HG03060 (cell line): Measurements from ENCODE around the gene NFIX.

Experiments
- ATAC-seq: cut with Tn5 transposase; IDR thresholded peaks from one replicate; pipeline ENCODE4 v1.9.1; 2021; ENCODE audit warnings: low read depth, moderate number of reproducible peaks; ENCODE audit not compliant: unreplicated experiment

Gene NFIX

GRCh38 chr19:13053238-13053637 is 58.0 kb downstream of the NFIX start:
- ATAC-seq, result no peak

DNA sequence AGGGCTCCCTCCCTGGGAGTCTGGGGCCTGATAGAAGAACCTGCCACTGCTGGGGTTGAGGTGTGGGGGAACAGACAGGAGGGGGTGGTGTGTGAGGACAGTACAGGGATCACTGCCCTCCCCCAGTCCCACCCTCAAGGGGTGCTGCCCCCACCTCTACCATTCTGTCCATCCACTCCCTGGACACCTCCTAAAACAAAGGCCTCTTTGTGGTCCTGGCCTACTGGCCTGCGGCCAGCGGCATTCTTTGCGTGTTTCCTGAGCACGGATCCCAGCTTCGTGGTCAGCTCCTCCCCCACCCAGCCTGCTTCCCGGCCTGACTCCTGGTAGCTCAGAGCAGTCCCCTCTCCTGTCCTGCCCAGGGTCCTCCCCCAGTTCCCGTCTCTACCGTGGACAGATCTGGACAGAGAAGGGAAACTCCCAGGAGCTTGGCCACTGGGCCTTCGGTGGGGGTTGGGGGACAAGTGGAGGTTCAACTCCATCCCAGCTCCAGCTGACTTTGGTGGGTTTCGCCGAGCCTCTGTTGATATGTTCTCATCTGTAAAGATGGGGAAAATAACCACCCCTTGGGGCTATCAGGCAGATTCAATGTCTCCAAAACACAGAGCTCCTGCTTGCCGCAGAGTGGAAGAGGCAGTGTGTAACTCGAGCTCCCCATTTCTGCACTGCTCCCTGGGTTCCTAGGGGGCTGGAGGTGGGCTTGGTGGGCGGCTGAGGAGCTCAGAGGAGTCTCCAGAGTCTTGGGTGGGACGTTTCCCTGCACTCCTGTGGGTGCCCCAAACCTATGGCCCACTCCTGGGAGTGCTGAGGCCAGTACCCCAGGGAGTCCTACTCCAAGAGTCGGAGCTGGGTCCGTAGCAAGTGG is 58.7 kb downstream of the NFIX start:
- no peak for ATAC-seq

- ATAC-seq, result no peak
Measured at GRCh38 chr19:13054626-13055212, 59.4 kb downstream of the NFIX start.

DNA sequence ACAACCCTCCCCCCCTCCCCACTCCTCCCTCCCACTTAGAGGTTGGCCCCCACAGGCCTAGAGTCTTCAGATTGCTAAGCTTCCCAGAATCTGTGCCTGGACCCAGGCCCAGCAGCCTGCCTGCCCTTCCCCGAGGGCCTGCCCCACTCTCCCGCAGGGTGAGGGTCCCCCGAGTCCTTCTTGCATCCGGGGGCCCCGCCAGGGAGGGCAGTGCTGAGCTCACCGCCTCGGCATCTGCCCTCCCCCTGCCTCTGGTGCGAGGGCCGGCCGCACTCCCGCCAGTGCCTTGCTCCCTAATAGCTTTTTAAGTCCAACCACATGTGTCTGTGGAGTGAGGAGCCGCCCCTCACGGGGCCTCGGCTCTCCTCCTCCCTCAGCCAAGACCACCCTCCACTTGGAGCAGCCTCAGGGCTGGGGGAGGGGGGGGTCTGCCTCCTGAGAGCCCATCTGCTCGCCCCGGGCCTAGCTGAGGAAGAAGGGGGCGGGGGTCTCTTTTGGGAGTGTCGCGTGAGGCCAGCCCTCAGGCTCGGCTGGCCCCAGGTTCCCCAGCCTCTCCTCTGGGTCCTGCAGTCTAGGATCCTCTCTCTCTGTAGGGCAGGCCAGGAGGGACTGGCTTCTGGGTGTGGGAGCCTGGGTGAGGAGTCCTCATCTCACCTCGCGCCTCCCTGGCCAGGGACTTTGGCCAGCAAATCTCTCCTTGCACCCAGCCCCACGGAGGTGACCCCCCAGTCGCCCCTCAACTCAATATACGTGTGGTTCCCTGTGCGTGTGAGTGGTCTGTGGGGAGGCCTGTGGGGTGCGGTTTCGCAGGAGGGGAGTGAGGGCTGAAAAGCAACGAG is 60.2 kb downstream of the NFIX start:
- ATAC-seq, result no peak

- no peak for ATAC-seq
Measured at GRCh38 chr19:13056052-13056660, 60.9 kb downstream of the NFIX start.

GRCh38 chr19:13057147-13057572 is 61.9 kb downstream of the NFIX start:
- ATAC-seq, result no peak

- no peak for ATAC-seq
Measured at GRCh38 chr19:13057744-13058143, 62.5 kb downstream of the NFIX start.

- no peak for ATAC-seq
Measured at GRCh38 chr19:13058951-13059660, 63.8 kb downstream of the NFIX start.

DNA sequence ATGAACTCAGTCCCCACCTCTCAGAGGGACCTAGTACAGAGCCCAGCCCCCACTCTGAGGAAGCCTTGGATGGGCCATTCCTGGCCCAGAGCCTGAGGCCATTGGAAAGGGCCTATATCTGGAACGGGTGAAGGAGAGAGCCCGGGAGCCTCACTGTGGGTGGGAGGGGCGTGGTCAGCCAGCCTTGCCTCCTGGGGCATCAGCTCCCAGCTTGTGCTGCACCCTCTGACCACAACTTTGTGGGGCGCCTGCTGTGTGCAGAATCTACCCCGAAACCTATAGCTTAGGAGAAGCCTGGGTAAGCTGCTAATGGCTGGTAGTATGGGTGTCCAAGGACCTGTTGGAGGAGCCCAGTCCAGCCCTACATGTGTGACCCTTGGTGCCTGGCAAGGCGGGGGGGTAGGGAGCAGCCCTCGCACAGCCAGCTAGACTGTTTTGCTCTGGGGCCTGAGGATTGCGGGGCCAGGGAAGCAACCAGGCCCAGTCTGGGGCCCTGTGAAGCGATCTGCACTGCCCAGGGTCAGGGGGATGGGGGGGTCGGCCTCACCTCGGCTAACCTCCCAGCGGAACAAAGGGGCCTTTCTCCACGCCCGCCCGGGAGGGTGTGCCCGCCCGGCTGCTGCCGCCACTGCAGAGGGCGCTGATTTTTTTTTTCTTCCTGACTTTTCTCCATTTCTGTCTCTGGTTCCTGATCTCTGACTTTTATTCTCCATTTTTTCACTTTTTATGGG is 65.1 kb downstream of the NFIX start:
- no peak for ATAC-seq

GRCh38 chr19:13060964-13061927 is 66.0 kb downstream of the NFIX start:
- no peak for ATAC-seq

DNA sequence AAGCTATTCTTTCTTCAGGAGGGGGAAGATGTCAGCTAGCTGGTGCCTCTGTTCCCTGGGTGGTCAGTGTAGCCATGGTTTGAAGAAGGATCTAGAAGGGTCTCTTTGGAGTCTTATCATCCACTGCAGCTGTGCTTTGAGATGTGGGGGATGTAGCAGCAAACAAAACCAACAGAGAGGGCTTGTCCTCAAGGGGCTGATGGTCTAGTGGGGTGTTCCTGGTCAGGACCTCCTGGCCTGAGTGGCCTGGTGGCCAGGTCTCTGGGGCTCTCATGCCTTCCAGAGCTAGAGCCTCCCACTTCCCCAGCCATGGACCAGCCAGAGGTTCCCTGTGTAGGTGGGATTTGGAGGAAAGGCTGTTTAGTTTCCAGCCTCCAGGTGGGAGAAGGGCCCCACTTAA is 67.0 kb downstream of the NFIX start:
- ATAC-seq, result no peak

DNA sequence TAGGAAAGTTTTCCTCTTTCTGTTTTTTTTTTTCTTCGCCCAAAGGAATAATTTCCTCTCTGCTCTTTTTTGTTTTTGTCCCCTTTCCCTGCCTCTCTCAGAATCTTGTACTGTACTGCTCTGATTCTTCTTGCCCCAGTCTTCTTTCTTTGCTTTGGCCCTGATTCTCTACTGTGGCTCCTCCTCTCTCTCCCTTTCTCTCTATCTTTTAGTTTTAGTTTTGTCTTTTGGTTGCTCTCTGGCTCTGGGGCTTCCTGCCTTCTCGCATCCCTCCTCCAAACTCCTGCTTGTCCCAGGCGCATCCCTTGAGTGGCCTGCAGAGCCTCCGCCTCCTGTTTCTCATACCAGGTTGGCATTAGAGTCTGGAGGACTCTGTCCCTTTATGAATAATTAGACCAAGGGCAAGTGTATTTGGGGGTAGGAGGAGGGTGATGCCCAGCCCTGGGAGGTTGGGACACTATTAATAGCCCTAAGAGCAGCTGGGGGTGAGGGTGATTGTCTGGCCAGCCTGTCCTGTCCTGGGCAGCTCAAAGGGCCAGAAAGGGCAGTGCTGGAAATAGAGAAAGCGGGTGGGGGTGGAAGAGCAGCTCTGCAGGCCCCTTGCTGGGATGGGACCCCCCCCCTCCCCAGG is 68.3 kb downstream of the NFIX start:
- ATAC-seq, result no peak

- no peak for ATAC-seq
Measured at GRCh38 chr19:13064092-13064489, 68.8 kb downstream of the NFIX start.

DNA sequence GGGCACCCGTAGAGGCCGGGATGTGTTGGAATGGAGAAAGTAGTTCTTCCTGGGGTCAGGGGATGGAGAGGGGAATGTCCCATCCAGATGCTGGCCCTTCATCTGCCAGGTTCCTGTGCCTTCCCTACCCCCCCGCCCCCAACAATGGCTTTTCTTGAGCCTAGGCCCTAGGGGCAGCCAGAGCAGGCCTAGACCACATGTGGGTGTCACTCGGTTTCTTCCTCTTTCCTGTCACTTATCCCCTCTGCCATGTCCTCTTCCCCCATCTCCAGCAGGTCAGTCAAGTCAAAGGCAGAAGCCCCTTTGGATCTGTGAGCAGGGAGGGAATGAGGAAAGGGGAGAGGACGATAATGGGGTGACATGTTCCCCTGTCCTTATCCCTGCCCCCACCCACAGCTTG is 71.0 kb downstream of the NFIX start:
- ATAC-seq, result no peak

DNA sequence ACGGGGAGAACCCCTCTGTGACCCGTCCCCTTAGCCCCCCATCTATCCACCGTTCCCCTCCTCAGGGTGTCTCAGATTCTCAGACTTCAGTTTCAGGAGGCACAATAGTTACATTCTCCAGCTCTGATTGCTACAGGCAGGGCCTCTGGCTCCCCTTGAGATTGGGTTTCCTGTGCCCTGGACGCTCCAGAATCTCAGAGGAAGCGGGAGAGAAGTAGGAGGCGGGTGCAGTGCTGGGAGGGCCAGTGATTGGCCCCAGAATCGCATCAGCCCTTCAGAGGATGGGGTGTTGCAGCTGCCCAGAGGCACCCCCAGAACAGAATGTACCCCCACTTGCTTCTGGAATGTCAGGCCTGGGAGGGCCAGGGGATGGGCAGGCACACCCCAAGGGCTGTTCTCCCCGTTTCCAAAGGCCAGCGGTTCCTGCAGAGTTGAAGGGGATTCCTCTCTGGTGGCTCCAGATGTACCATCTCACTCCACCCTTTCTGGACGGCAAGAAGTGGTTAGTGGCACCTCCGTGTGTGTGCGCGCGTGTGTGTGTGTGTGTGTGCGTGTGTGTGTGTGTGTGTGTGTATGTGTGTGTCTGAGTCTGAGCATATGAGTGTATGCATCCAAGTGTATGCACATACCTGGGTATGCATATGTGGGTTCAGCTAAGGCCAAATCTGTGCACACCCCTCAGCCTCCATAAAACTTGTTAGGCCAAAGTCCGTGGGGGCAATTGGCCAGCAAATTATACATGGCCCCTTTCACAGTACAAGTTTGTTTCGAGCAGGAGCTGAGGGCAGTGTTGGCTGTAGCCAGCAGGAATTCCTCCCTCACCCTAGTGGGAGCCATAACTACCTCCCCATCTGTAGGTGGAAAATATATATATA is 71.9 kb downstream of the NFIX start:
- ATAC-seq, result no peak

DNA sequence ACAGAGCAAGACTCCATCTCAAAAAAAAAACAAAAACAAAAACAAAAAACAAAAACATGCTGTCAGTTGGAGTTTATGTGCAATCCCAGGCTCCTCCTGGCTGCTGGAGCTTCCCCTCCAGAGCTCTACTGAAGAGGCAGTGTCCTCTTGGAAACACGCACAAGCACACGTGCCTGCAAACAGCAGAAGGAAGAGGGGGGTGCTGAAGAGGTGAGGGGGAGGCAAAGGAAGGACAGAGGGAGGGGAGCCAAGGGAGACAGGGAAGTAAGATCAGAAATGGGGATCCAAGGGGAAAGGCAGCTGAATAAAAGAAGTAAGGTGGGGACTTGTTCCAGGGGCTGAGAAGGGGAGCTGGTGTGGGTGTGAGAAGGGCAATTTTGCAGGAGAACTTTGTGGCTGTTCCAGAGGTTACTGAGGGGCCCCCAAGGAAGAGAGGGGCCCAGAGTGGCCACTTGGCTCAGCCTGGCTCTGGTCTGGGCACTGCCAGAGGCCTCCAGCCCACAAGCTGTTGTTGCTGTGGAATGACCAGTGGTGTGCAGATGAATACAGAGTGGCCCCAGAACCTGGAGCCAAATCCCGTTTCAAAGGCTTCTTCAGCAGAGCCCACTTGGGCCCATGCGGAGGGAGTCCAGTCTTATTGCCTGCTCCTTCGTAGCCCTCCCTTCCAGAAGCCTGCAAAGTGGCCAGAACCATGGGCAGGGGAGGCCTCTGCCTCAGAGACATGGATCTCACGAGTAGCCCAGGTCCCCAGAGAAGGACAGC is 73.0 kb downstream of the NFIX start:
- no peak for ATAC-seq
